GM12892 (cell line): ENCODE measurements around the gene IGLL5.

Experiments
- POLR2A ChIP-seq: IDR thresholded peaks from 2 replicates; pipeline ENCODE4 v1.6.1; 2011; ENCODE audit warnings: low read depth, low read length, control low read depth
- POLR2AphosphoS5 ChIP-seq: IDR thresholded peaks from 2 replicates; pipeline ENCODE4 v1.6.1; 2011; ENCODE audit warnings: low read depth, low read length, control low read depth
- TAF1 ChIP-seq: IDR thresholded peaks from 2 replicates; pipeline ENCODE4 v1.6.1; 2011; ENCODE audit warnings: low read depth, mild to moderate bottlenecking, control low read depth, low read length, borderline replicate concordance

- no peak for TF ChIP-seq POLR2A
- no peak; the same call in 1 of the 2 replicates for TF ChIP-seq POLR2AphosphoS5
- no peak for TF ChIP-seq TAF1
Observed at GRCh38 chr22:22931557-22932270, 44.1 kb downstream of the IGLL5 start.
